NCI-H1417 (cell line): Measurements from ENCODE around the gene FSTL4.
"Not testable (repeated sequence)": the region's sequence is repeated elsewhere in the genome, so short reads cannot be mapped to it uniquely, and the experiment has no call there.

Experiments
- DNase-seq, 3 experiments: peaks; one replicate each; lab custom pipeline; 2025; lab: John Stamatoyannopoulos, UW

Gene FSTL4

GRCh38 chr5:133403741-133404364 lies 208.5 kb downstream of the FSTL4 start:
- DNase-seq = no peak

- no peak for DNase-seq
Measured at GRCh38 chr5:133402775-133403174, 209.6 kb downstream of the FSTL4 start.

GRCh38 chr5:133401731-133402347 lies 210.5 kb downstream of the FSTL4 start:
- no peak for DNase-seq

- DNase-seq = no peak
Measured at GRCh38 chr5:133400831-133401351, 211.4 kb downstream of the FSTL4 start.

- DNase-seq = no peak
Measured at GRCh38 chr5:133400120-133400519, 212.2 kb downstream of the FSTL4 start.

- no peak for DNase-seq
Measured at GRCh38 chr5:133399247-133399891, 213.0 kb downstream of the FSTL4 start.

- DNase-seq = no peak
Measured at GRCh38 chr5:133398646-133399101, 213.7 kb downstream of the FSTL4 start.

GRCh38 chr5:133397990-133398645 lies 214.2 kb downstream of the FSTL4 start:
- DNase-seq = no peak

GRCh38 chr5:133397348-133397747 lies 215.0 kb downstream of the FSTL4 start:
- no peak for DNase-seq

GRCh38 chr5:133396814-133397213 lies 215.5 kb downstream of the FSTL4 start:
- DNase-seq = no peak

- DNase-seq = no peak
Measured at GRCh38 chr5:133396187-133396741, 216.1 kb downstream of the FSTL4 start.

- not testable (repeated sequence) for DNase-seq
Measured at GRCh38 chr5:133395207-133395606, 217.1 kb downstream of the FSTL4 start.

- DNase-seq = not testable (repeated sequence)
Measured at GRCh38 chr5:133394477-133394817, 217.9 kb downstream of the FSTL4 start.

- no peak for DNase-seq
Measured at GRCh38 chr5:133393776-133394476, 218.4 kb downstream of the FSTL4 start.

GRCh38 chr5:133392448-133392847 lies 219.9 kb downstream of the FSTL4 start:
- no peak for DNase-seq

- no peak for DNase-seq
Measured at GRCh38 chr5:133391354-133392136, 220.8 kb downstream of the FSTL4 start.

GRCh38 chr5:133390416-133391353 lies 221.7 kb downstream of the FSTL4 start:
- no peak for DNase-seq

GRCh38 chr5:133389066-133389590 lies 223.2 kb downstream of the FSTL4 start:
- peak in 1 of 3 experiments; percentile 12 for DNase-seq

- no peak for DNase-seq
Measured at GRCh38 chr5:133387621-133388020, 224.7 kb downstream of the FSTL4 start.
